ENCODE data around the gene INTS4.

Gene INTS4

GRCh38 chr11:78037056-78037455 is 42.6 kb upstream of the INTS4 start:
- no peak for TF ChIP-seq CTCF (IDR thresholded peaks at IDR 0.05)
- Histone ChIP-seq H3K4me3 (ENCODE audit: low read depth, low read length) (no peak overlapping the region), H3K4me1 (peaks cover 13% of the 10 kb centered on the region), H3K79me2 (no peaks in the 10 kb centered on the region), H2AFZ (no peak overlapping the region), H3K9me3 (ENCODE audit: control insufficient read depth, low read length) (no peaks in the 10 kb centered on the region), H3K36me3 (ENCODE audit: control insufficient read depth, insufficient read depth, low read length) (no peaks in the 10 kb centered on the region), H3K9ac (no peak overlapping the region), H3K27ac (no peak overlapping the region), H3K4me2 (ENCODE audit: low read length) (no peak overlapping the region), H3K27me3 (ENCODE audit: control insufficient read depth, insufficient read depth, low read length) (no peaks in the 10 kb centered on the region)

GRCh38 chr11:78036313-78036712 is 41.8 kb upstream of the INTS4 start:
- Histone ChIP-seq H3K9ac (no peak overlapping the region), H3K4me2 (ENCODE audit: low read length) (no peak overlapping the region), H3K36me3 (ENCODE audit: control insufficient read depth, insufficient read depth, low read length) (no peaks in the 10 kb centered on the region), H3K9me3 (ENCODE audit: control insufficient read depth, low read length) (no peaks in the 10 kb centered on the region), H3K79me2 (no peaks in the 10 kb centered on the region), H3K27me3 (ENCODE audit: control insufficient read depth, insufficient read depth, low read length) (no peaks in the 10 kb centered on the region), H3K4me3 (ENCODE audit: low read depth, low read length) (no peak overlapping the region), H3K27ac (no peak overlapping the region), H2AFZ (no peak overlapping the region), H3K4me1 (peaks cover 14% of the 10 kb centered on the region)
- TF ChIP-seq CTCF (IDR thresholded peaks at IDR 0.05): no peak

GRCh38 chr11:78034623-78035022 is 40.2 kb upstream of the INTS4 start:
- Histone ChIP-seq H3K36me3 (ENCODE audit: control insufficient read depth, insufficient read depth, low read length) (no peaks in the 10 kb centered on the region), H3K27me3 (ENCODE audit: control insufficient read depth, insufficient read depth, low read length) (no peaks in the 10 kb centered on the region), H3K4me2 (ENCODE audit: low read length) (no peak overlapping the region), H3K9ac (no peak overlapping the region), H3K9me3 (ENCODE audit: control insufficient read depth, low read length) (no peaks in the 10 kb centered on the region), H3K4me3 (ENCODE audit: low read depth, low read length) (no peak overlapping the region), H3K27ac (no peak overlapping the region), H3K4me1 (peaks cover 14% of the 10 kb centered on the region), H3K79me2 (no peaks in the 10 kb centered on the region), H2AFZ (no peak overlapping the region)
- TF ChIP-seq CTCF (IDR thresholded peaks at IDR 0.05): no peak

- H3K4me1 ChIP-seq: peaks cover 12% of the 10 kb centered on the region
- H3K27ac ChIP-seq: no peak overlapping the region
- TF ChIP-seq CTCF (IDR thresholded peaks at IDR 0.05): no peak
- no peak overlapping the region for H3K4me3 ChIP-seq (ENCODE audit: low read depth, low read length)
- H3K36me3 ChIP-seq (ENCODE audit: control insufficient read depth, insufficient read depth, low read length): no peaks in the 10 kb centered on the region
- H3K27me3 ChIP-seq (ENCODE audit: control insufficient read depth, insufficient read depth, low read length): no peaks in the 10 kb centered on the region
- no peak overlapping the region for H3K9ac ChIP-seq
- no peak overlapping the region for H2AFZ ChIP-seq
- no peaks in the 10 kb centered on the region for H3K79me2 ChIP-seq
- H3K4me2 ChIP-seq (ENCODE audit: low read length): no peak overlapping the region
- no peaks in the 10 kb centered on the region for H3K9me3 ChIP-seq (ENCODE audit: control insufficient read depth, low read length)
These were observed 38.6 kb upstream of the INTS4 start for GRCh38 chr11:78033040-78033439.

- peaks cover 12% of the 10 kb centered on the region for H3K4me1 ChIP-seq
- H3K27me3 ChIP-seq (ENCODE audit: control insufficient read depth, insufficient read depth, low read length): no peaks in the 10 kb centered on the region
- H3K27ac ChIP-seq: no peak overlapping the region
- H3K36me3 ChIP-seq (ENCODE audit: control insufficient read depth, insufficient read depth, low read length): no peaks in the 10 kb centered on the region
- no peak overlapping the region for H3K4me3 ChIP-seq (ENCODE audit: low read depth, low read length)
- no peaks in the 10 kb centered on the region for H3K9me3 ChIP-seq (ENCODE audit: control insufficient read depth, low read length)
- H3K79me2 ChIP-seq: no peaks in the 10 kb centered on the region
- no peak overlapping the region for H3K9ac ChIP-seq
- peak overlapping the region; percentile 62 for H2AFZ ChIP-seq
- no peak for TF ChIP-seq CTCF (IDR thresholded peaks at IDR 0.05)
- no peak overlapping the region for H3K4me2 ChIP-seq (ENCODE audit: low read length)
These were observed 37.6 kb upstream of the INTS4 start for GRCh38 chr11:78032090-78032489.

All from parathyroid adenoma (tissue), 2 donors.